Adipocyte (in vitro differentiated cells): Measurements from ENCODE around the gene RANBP10.

Source experiments
- DNase-seq: peaks from one replicate; pipeline ENCODE4 v3.0.0-alpha.2; 2015; ENCODE audit warnings: low read depth
- H3K27me3 ChIP-seq: replicated peaks from 2 replicates; pipeline ENCODE4 v1.7.0; 2013; ENCODE audit warnings: mild to moderate bottlenecking, low read length, moderate library complexity; ENCODE audit not compliant: control insufficient read depth, insufficient read depth
- H3K36me3 ChIP-seq: 2 replicates; pipeline ENCODE4 v1.7.0; 2013; ENCODE audit warnings: low read length, mild to moderate bottlenecking, moderate library complexity; ENCODE audit not compliant: control insufficient read depth, insufficient read depth, severe bottlenecking
- H3K4me1 ChIP-seq: 2 replicates; pipeline ENCODE4 v1.7.0; 2013; ENCODE audit warnings: mild to moderate bottlenecking, low read length, moderate library complexity; ENCODE audit not compliant: control insufficient read depth, insufficient read depth
- H3K4me3 ChIP-seq: 2 replicates; pipeline ENCODE4 v1.7.0; 2013; ENCODE audit warnings: mild to moderate bottlenecking, low read length, moderate library complexity
- H3K9ac ChIP-seq: 2 replicates; pipeline ENCODE4 v1.7.0; 2013; ENCODE audit warnings: mild to moderate bottlenecking, low read length, moderate library complexity
- H3K9me3 ChIP-seq: 2 replicates; pipeline ENCODE4 v1.7.0; 2013; ENCODE audit warnings: mild to moderate bottlenecking, low read length, moderate library complexity; ENCODE audit not compliant: control insufficient read depth

The RANBP10 gene

GRCh38 chr16:67719778-67720144 is 86.6 kb downstream of the RANBP10 start:
- Histone ChIP-seq H3K36me3 (peaks cover under 1% of the 10 kb centered on the region), H3K4me3 (peak overlapping the region; percentile 90), H3K9ac (peak overlapping the region; percentile 93), H3K4me1 (peaks cover 23% of the 10 kb centered on the region), H3K9me3 (no peaks in the 10 kb centered on the region), H3K27me3 (no peaks in the 10 kb centered on the region)
- peak; percentile 72 for DNase-seq

GRCh38 chr16:67719048-67719777 is 87.1 kb downstream of the RANBP10 start, which contains the start of gene GFOD2:
GFOD2 (minus strand) TSS chr16:67719316; CDS start chr16:67685715, 33,601 bp downstream.
- peak within 1 kb of the TSS; percentile 93 for H3K9ac ChIP-seq
- peaks cover 23% of the 10 kb centered on the region for H3K4me1 ChIP-seq
- peak; percentile 99 for DNase-seq
- no peaks in the 10 kb centered on the region for H3K9me3 ChIP-seq
- H3K36me3 ChIP-seq = no peaks in the 10 kb centered on the region
- H3K4me3 ChIP-seq = peak within 1 kb of the TSS; percentile 90
- no peaks in the 10 kb centered on the region for H3K27me3 ChIP-seq

- Histone ChIP-seq H3K4me3 (peak overlapping the region; percentile 90), H3K9ac (peak overlapping the region; percentile 93), H3K4me1 (peaks cover 23% of the 10 kb centered on the region), H3K9me3 (no peaks in the 10 kb centered on the region), H3K36me3 (no peaks in the 10 kb centered on the region), H3K27me3 (no peaks in the 10 kb centered on the region)
- no peak for DNase-seq
Measured at GRCh38 chr16:67718668-67719047, 87.7 kb downstream of the RANBP10 start.

GRCh38 chr16:67716097-67716496 is 90.3 kb downstream of the RANBP10 start:
- H3K27me3 ChIP-seq = no peaks in the 10 kb centered on the region
- no peak for DNase-seq
- H3K9me3 ChIP-seq = no peaks in the 10 kb centered on the region
- no peak overlapping the region for H3K4me3 ChIP-seq
- no peaks in the 10 kb centered on the region for H3K36me3 ChIP-seq
- H3K9ac ChIP-seq = no peak overlapping the region
- peaks cover 23% of the 10 kb centered on the region for H3K4me1 ChIP-seq

GRCh38 chr16:67714522-67714921 is 91.8 kb downstream of the RANBP10 start:
- Histone ChIP-seq H3K27me3 (no peaks in the 10 kb centered on the region), H3K9ac (no peak overlapping the region), H3K9me3 (no peaks in the 10 kb centered on the region), H3K4me3 (no peak overlapping the region), H3K36me3 (no peaks in the 10 kb centered on the region), H3K4me1 (peaks cover 11% of the 10 kb centered on the region)
- DNase-seq = no peak

GRCh38 chr16:67713647-67714273 is 92.6 kb downstream of the RANBP10 start:
- Histone ChIP-seq H3K4me1 (peaks cover 16% of the 10 kb centered on the region), H3K9me3 (no peaks in the 10 kb centered on the region), H3K4me3 (no peak overlapping the region), H3K27me3 (no peaks in the 10 kb centered on the region), H3K36me3 (no peaks in the 10 kb centered on the region), H3K9ac (no peak overlapping the region)
- DNase-seq = no peak

GRCh38 chr16:67710607-67711006 is 95.8 kb downstream of the RANBP10 start:
- H3K27me3 ChIP-seq = no peaks in the 10 kb centered on the region
- H3K9ac ChIP-seq = no peak overlapping the region
- H3K9me3 ChIP-seq = no peaks in the 10 kb centered on the region
- H3K4me1 ChIP-seq = peaks cover 15% of the 10 kb centered on the region
- DNase-seq = no peak
- H3K4me3 ChIP-seq = no peak overlapping the region
- H3K36me3 ChIP-seq = no peaks in the 10 kb centered on the region

GRCh38 chr16:67709050-67709449 is 97.3 kb downstream of the RANBP10 start:
- Histone ChIP-seq H3K9ac (no peak overlapping the region), H3K9me3 (no peaks in the 10 kb centered on the region), H3K4me1 (peaks cover 15% of the 10 kb centered on the region), H3K4me3 (no peak overlapping the region), H3K36me3 (no peaks in the 10 kb centered on the region), H3K27me3 (no peaks in the 10 kb centered on the region)
- no peak for DNase-seq

- no peaks in the 10 kb centered on the region for H3K27me3 ChIP-seq
- no peaks in the 10 kb centered on the region for H3K36me3 ChIP-seq
- H3K4me1 ChIP-seq = peaks cover 15% of the 10 kb centered on the region
- no peaks in the 10 kb centered on the region for H3K9me3 ChIP-seq
- DNase-seq = no peak
- H3K4me3 ChIP-seq = no peak overlapping the region
- no peak overlapping the region for H3K9ac ChIP-seq
Measured at GRCh38 chr16:67708368-67708771, 98.0 kb downstream of the RANBP10 start.

- Histone ChIP-seq H3K4me3 (no peak overlapping the region), H3K27me3 (no peaks in the 10 kb centered on the region), H3K9me3 (no peaks in the 10 kb centered on the region), H3K4me1 (peaks cover 15% of the 10 kb centered on the region), H3K36me3 (no peaks in the 10 kb centered on the region), H3K9ac (no peak overlapping the region)
- no peak for DNase-seq
Measured at GRCh38 chr16:67707790-67708189, 98.6 kb downstream of the RANBP10 start.

- Histone ChIP-seq H3K9me3 (no peaks in the 10 kb centered on the region), H3K9ac (no peak overlapping the region), H3K36me3 (no peaks in the 10 kb centered on the region), H3K4me1 (peaks cover 15% of the 10 kb centered on the region), H3K27me3 (no peaks in the 10 kb centered on the region), H3K4me3 (no peak overlapping the region)
- no peak for DNase-seq
Measured at GRCh38 chr16:67707210-67707609, 99.2 kb downstream of the RANBP10 start.
